HepG2 (cell line): ENCODE results near the gene BEAN1. TPM values are rescaled to one million over a fixed set of nuclear protein-coding genes. Genes with fewer than 3 reads are reported as not detected.
A peak's percentile ranks its signal among the peaks of the same experiment; 100 is the strongest.

ENCODE experiments used
- ARID4A ChIP-seq: sonication (generic); formaldehyde crosslinking; IDR thresholded peaks from 2 replicates; pipeline ENCODE4 v1.5.0; 2020; ENCODE audit warnings: mild to moderate bottlenecking, missing genetic modification reagents, borderline replicate concordance
- ELF3 ChIP-seq: IDR thresholded peaks from 2 replicates; pipeline ENCODE4 v1.6.1; 2016; ENCODE audit warnings: missing genetic modification reagents, missing compliant biosample characterization
- GATAD2A ChIP-seq: IDR thresholded peaks from 2 replicates; pipeline ENCODE4 v1.6.1; 2016
- IRX3 ChIP-seq: sonication (generic); formaldehyde crosslinking; IDR thresholded peaks from 2 replicates; pipeline ENCODE4 v1.8.1; 2023; ENCODE audit warnings: mild to moderate bottlenecking, low read depth, missing genetic modification reagents, borderline replicate concordance
- MAZ ChIP-seq, 2 experiments: sonication (generic) in 1 of 2; formaldehyde crosslinking in 1 of 2; IDR thresholded peaks; 2 replicates each; pipeline versions ENCODE4 v1.5.0 to v1.6.1; 2012 to 2020; ENCODE audit warnings: low read depth in 2 of 2, mild to moderate bottlenecking in 2 of 2, borderline replicate concordance in 1 of 2, improper control_type of control experiment in 1 of 2, low read length in 1 of 2, missing genetic modification reagents in 1 of 2, moderate library complexity in 1 of 2
- REPIN1 ChIP-seq: sonication (generic); formaldehyde crosslinking; IDR thresholded peaks from 2 replicates; pipeline ENCODE4 v1.8.0; 2022; ENCODE audit warnings: missing genetic modification reagents, low read depth, mild to moderate bottlenecking, borderline replicate concordance
- SALL1 ChIP-seq: sonication (generic); formaldehyde crosslinking; IDR thresholded peaks from 2 replicates; pipeline ENCODE4 v1.8.0; 2022; ENCODE audit warnings: mild to moderate bottlenecking, missing genetic modification reagents
- ZBTB34 ChIP-seq: sonication (generic); formaldehyde crosslinking; IDR thresholded peaks from 2 replicates; pipeline ENCODE4 v1.8.0; 2022; ENCODE audit warnings: mild to moderate bottlenecking, missing genetic modification reagents
- ZHX2 ChIP-seq, 2 experiments: sonication (generic) in 1 of 2; formaldehyde crosslinking in 1 of 2; IDR thresholded peaks; 2 replicates each; pipeline versions ENCODE4 v1.6.1 to v1.9.0; 2014 to 2022; ENCODE audit warnings: antibody characterized with exemption in 1 of 2, borderline replicate concordance in 1 of 2, inconsistent platforms in 1 of 2, low read depth in 1 of 2, missing genetic modification reagents in 1 of 2
- ZMAT3 ChIP-seq: sonication (generic); formaldehyde crosslinking; conservative IDR thresholded peaks from 2 replicates; pipeline ENCODE4 v1.7.0; 2021; ENCODE audit warnings: missing genetic modification reagents
- ZNF263 ChIP-seq: sonication (generic); formaldehyde crosslinking; IDR thresholded peaks from 2 replicates; pipeline ENCODE4 v1.4.0; 2020; ENCODE audit warnings: missing genetic modification reagents
- ZNF296 ChIP-seq: sonication (generic); formaldehyde crosslinking; conservative IDR thresholded peaks from 2 replicates; pipeline ENCODE4 v1.5.0; 2020; ENCODE audit warnings: mild to moderate bottlenecking, missing genetic modification reagents
- ZNF441 ChIP-seq: sonication (generic); formaldehyde crosslinking; IDR thresholded peaks from 2 replicates; pipeline ENCODE4 v1.7.0; 2021; ENCODE audit warnings: missing genetic modification reagents, borderline replicate concordance
- ZNF644 ChIP-seq: IDR thresholded peaks from 2 replicates; pipeline ENCODE4 v1.6.1; 2016; ENCODE audit warnings: low read depth
- ZNF772 ChIP-seq: sonication (generic); formaldehyde crosslinking; IDR thresholded peaks from 2 replicates; pipeline ENCODE4 v1.5.0; 2020; ENCODE audit warnings: mild to moderate bottlenecking, missing genetic modification reagents
- polyA plus RNA-seq, 8 experiments: library from polyadenylated mRNA; depleted of rRNA in 3 of 8; stranded (reverse) in 7 of 8; unstranded in 1 of 8; fragments of >200 nt; fragmentation: Illumina TruSeq in 4 of 8; extraction: Trizol in 4 of 8; gene quantifications; 2 replicates each; pipeline versions ENCODE4 v1.2.1 to v1.2.3, GENCODE V29; 2011 to 2016; ENCODE audit warnings: low read depth in 4 of 8, missing spikeins in 1 of 8, mixed read lengths in 1 of 8; ENCODE audit not compliant: insufficient read depth in 1 of 8
- total RNA-seq, 5 experiments: library from RNA; depleted of rRNA; stranded (reverse); fragments of >200 nt; fragmentation: Illumina TruSeq; extraction: Trizol; gene quantifications; 2 replicates each; pipeline ENCODE4 v1.2.3, GENCODE V29; 2016; ENCODE audit warnings: low read depth in 1 of 5

The BEAN1 gene
- total and polyA plus RNA-seq, 2 of the 13 experiments (the other 11 are each of a cell fraction or from before 2014, with no cell fraction given): 0.53 to 1.4 TPM

- TF ChIP-seq ZBTB34 (CRISPR knock-in tag) (no peak; the same call in 1 of the 2 replicates), SALL1 (CRISPR knock-in tag) (peak; percentile 92), ZNF263 (CRISPR knock-in tag) (no peak), ZHX2 (IDR thresholded peaks at IDR 0.05; ENCODE audit: low read depth) (peak; percentile 6; the same call in 1 of the 2 replicates), ZHX2 (CRISPR knock-in tag; IDR thresholded peaks at IDR 0.05; ENCODE audit: borderline replicate concordance) (no peak), ARID4A (CRISPR knock-in tag) (peak; percentile 47; the same call in 1 of the 2 replicates), REPIN1 (CRISPR knock-in tag) (0 out of 2 replicates have a peak, but pooled peaks have one; percentile 31), ZMAT3 (peak; percentile 47; the same call in 1 of the 2 replicates), ZNF441 (peak; percentile 57; the same call in 1 of the 2 replicates), ZNF772 (CRISPR knock-in tag) (0 out of 2 replicates have a peak, but pooled peaks have one; percentile 50), ELF3 (0 out of 2 replicates have a peak, but pooled peaks have one; percentile 37), ZNF644 (0 out of 2 replicates have a peak, but pooled peaks have one; percentile 36), IRX3 (CRISPR knock-in tag) (no peak), GATAD2A (CRISPR knock-in tag) (peak; percentile 44; the same call in 1 of the 2 replicates), ZNF296 (CRISPR knock-in tag) (no peak), MAZ (IDR thresholded peaks at IDR 0.05; ENCODE audit: borderline replicate concordance, low read depth, low read length) (no peak), MAZ (CRISPR knock-in tag; IDR thresholded peaks at IDR 0.05; ENCODE audit: low read depth) (0 out of 2 replicates have a peak, but pooled peaks have one; percentile 18)
These were observed 85.4 kb downstream of the BEAN1 start (continued) for GRCh38 chr16:66512272-66513110.
